GM18498 (cell line): ENCODE data around the gene NOG.

Experiments
- ATAC-seq: cut with Tn5 transposase; IDR thresholded peaks from one replicate; pipeline ENCODE4 v1.9.1; 2021; ENCODE audit warnings: mild to moderate bottlenecking, moderate library complexity; ENCODE audit not compliant: unreplicated experiment

NOG gene

GRCh38 chr17:56596691-56597494, 3.4 kb downstream of the NOG start:
- no peak for ATAC-seq

- ATAC-seq: no peak
These were observed 4.0 kb downstream of the NOG start for GRCh38 chr17:56597495-56597990.

- ATAC-seq: no peak
These were observed 5.0 kb downstream of the NOG start for GRCh38 chr17:56598466-56598865.

GRCh38 chr17:56599088-56599487, 5.6 kb downstream of the NOG start:
- no peak for ATAC-seq

GRCh38 chr17:56599566-56599965, 6.1 kb downstream of the NOG start:
- no peak for ATAC-seq

GRCh38 chr17:56600256-56600655, 6.8 kb downstream of the NOG start:
- no peak for ATAC-seq

GRCh38 chr17:56601591-56601990, 8.1 kb downstream of the NOG start:
- no peak for ATAC-seq

- no peak for ATAC-seq
These were observed 9.0 kb downstream of the NOG start for GRCh38 chr17:56602292-56603130.

GRCh38 chr17:56603486-56604238, 10.2 kb downstream of the NOG start:
- ATAC-seq: no peak

- no peak for ATAC-seq
These were observed 11.3 kb downstream of the NOG start for GRCh38 chr17:56604691-56605290.

- no peak for ATAC-seq
These were observed 15.4 kb downstream of the NOG start for GRCh38 chr17:56608944-56609343.

GRCh38 chr17:56610321-56610720, 16.8 kb downstream of the NOG start:
- no peak for ATAC-seq

GRCh38 chr17:56613131-56613530, 19.6 kb downstream of the NOG start:
- no peak for ATAC-seq

- no peak for ATAC-seq
These were observed 21.0 kb downstream of the NOG start for GRCh38 chr17:56614522-56614921.

- ATAC-seq: no peak
These were observed 22.7 kb downstream of the NOG start for GRCh38 chr17:56616239-56616638.

- ATAC-seq: no peak
These were observed 29.9 kb downstream of the NOG start for GRCh38 chr17:56623383-56623782.

- no peak for ATAC-seq
These were observed 30.8 kb downstream of the NOG start for GRCh38 chr17:56624309-56624708.

GRCh38 chr17:56624912-56625311, 31.4 kb downstream of the NOG start:
- no peak for ATAC-seq

- ATAC-seq: no peak
These were observed 36.1 kb downstream of the NOG start for GRCh38 chr17:56629531-56630075.

- no peak for ATAC-seq
These were observed 36.7 kb downstream of the NOG start for GRCh38 chr17:56630202-56630601.

GRCh38 chr17:56633681-56634080, 40.2 kb downstream of the NOG start:
- ATAC-seq: no peak
